Panc1 (cell line): Measurements from ENCODE around the gene FAM221B. TPM values are rescaled to one million over a fixed set of nuclear protein-coding genes. Genes with fewer than 3 reads are reported as not detected.

Source experiments
- ATAC-seq: fragments of 200-7000 bp; cut with Tn5 transposase; 2 replicates; pipeline ENCODE4 v1.9.1; 2020; ENCODE audit warnings: mild to moderate bottlenecking, moderate library complexity
- BruUV-seq: library from RNA; stranded (reverse); fragments of 400-500 nt; replicated peaks from 2 replicates; lab custom pipeline; 2021; lab: Mats Ljungman, UMichigan
- CTCF ChIA-PET: fragments of 300-600 bp; sonication (Branson Sonifier 250); formaldehyde crosslinking; loops from one replicate; lab custom pipeline; 2022; ENCODE audit warnings: antibody characterized with exemption; lab: Charles Lee
- POLR2A ChIA-PET: fragments of 300-600 bp; sonication (Branson Sonifier 250); formaldehyde crosslinking; loops from one replicate; lab custom pipeline; 2022; ENCODE audit warnings: antibody characterized with exemption; lab: Charles Lee
- DNase-seq: peaks from one replicate; pipeline ENCODE4 v3.0.0-alpha.2; 2010; ENCODE audit warnings: low read depth, low spot score
- H3K27ac ChIP-seq: 2 replicates; pipeline ENCODE4 v1.5.1; 2011; ENCODE audit warnings: mild to moderate bottlenecking, low read length, inconsistent platforms
- H3K27me3 ChIP-seq: fragments of 200-500 bp; sonication (Bioruptor generic); 2 replicates; pipeline ENCODE4 v1.6.0; 2014; ENCODE audit warnings: low read length, inconsistent platforms; ENCODE audit not compliant: control insufficient read depth, insufficient read depth
- H3K36me3 ChIP-seq: fragments of 200-500 bp; sonication (Bioruptor generic); 2 replicates; pipeline ENCODE4 v1.5.1; 2014; ENCODE audit warnings: inconsistent platforms, mild to moderate bottlenecking, low read length, moderate library complexity; ENCODE audit not compliant: control insufficient read depth, insufficient read depth
- H3K4me1 ChIP-seq: 2 replicates; pipeline ENCODE4 v1.5.1; 2011; ENCODE audit warnings: inconsistent platforms, mild to moderate bottlenecking, low read length, moderate library complexity; ENCODE audit not compliant: control insufficient read depth, insufficient read depth
- H3K4me3 ChIP-seq, 2 experiments: 2 replicates each; pipeline ENCODE4 v1.5.1; 2011 to 2012; ENCODE audit warnings: low read depth in 2 of 2, low read length in 2 of 2, mild to moderate bottlenecking in 2 of 2, inconsistent platforms in 1 of 2, moderate library complexity in 1 of 2
- H3K9me3 ChIP-seq: fragments of 200-500 bp; sonication (Bioruptor generic); 2 replicates; pipeline ENCODE4 v1.5.1; 2014; ENCODE audit warnings: low read depth, mild to moderate bottlenecking, inconsistent platforms, low read length, moderate library complexity; ENCODE audit not compliant: control insufficient read depth, insufficient read depth
- CTCF ChIP-seq: fragments of 450-650 bp; IDR thresholded peaks from 2 replicates; pipeline ENCODE4 v1.5.1; 2017; ENCODE audit warnings: mild to moderate bottlenecking
- POLR2AphosphoS5 ChIP-seq: IDR thresholded peaks from 2 replicates; pipeline ENCODE4 v1.6.1; 2012; ENCODE audit warnings: mild to moderate bottlenecking, low read depth, low read length, moderate library complexity
- SIN3A ChIP-seq: IDR thresholded peaks from 2 replicates; pipeline ENCODE4 v1.6.1; 2012; ENCODE audit warnings: low read depth, mild to moderate bottlenecking, low read length, moderate library complexity, borderline replicate concordance; ENCODE audit not compliant: insufficient read depth
- TCF7L2 ChIP-seq: IDR thresholded peaks from 2 replicates; pipeline ENCODE4 v1.6.1; 2011; ENCODE audit warnings: mild to moderate bottlenecking, low read depth, low read length, inconsistent platforms
- in situ Hi-C: cut with HindIII; loops from 2 replicates; pipeline ENCODE4 v1.10.0; 2016; ENCODE audit warnings: low sequenced_read_pairs, low pct_unique_long_range_greater_than_20kb
- intact Hi-C: fragments of 100-400 bp; cut with micrococcal nuclease; formaldehyde crosslinking; loops from one replicate; pipeline ENCODE4 v1.10.0; 2022; ENCODE audit not compliant: unreplicated experiment
- total RNA-seq: library from RNA; stranded (reverse); gene quantifications from one replicate; pipeline ENCODE4 v1.2.1, GENCODE V29; 2021; ENCODE audit not compliant: unreplicated experiment
- TF ChIP-seq, protein P1 (sequence below), 2 experiments: IDR thresholded peaks; 2 replicates each; pipeline ENCODE4 v1.6.1; 2011 to 2012; ENCODE audit warnings: low read depth in 2 of 2, control low read depth in 1 of 2, low read length in 1 of 2, mild to moderate bottlenecking in 1 of 2, moderate library complexity in 1 of 2; ENCODE audit not compliant: insufficient read depth in 1 of 2

FAM221B gene
- total RNA-seq, 1 experiment from 2014 or later: not detected

DNA sequence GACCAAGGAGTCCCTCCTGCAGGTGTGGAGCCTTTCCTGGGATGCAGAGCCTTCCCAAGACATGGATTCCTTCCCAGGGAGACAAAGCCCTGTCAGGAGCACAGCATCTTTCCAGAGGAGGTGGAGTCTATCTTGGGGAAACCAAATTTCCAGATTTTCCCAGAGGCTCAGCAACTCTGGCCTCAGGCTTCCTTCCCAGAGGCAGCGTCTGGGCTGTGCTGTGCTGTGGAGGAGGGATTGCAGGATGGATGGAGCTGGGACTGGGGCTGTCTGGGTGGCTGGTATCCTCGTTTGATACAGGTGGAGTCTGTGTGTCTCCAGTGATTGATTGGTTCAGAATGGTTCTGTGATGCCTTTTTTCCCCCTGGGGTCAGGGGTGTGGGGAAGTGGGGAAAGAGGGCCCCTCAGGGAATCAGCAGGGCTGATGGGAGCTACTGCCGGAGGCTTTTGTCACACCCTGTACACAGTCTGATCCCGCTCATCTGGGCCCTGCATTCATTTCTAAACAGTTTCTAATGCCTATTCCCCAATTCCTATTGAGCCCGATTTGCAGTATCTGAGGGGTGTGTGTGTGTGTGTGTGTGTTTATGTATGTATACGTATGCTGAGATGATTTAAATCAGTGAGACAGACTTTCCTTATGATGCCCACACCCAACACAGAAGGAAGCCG, 25.7 kb upstream of the FAM221B start:
- intact Hi-C loops: no loop called here

DNA sequence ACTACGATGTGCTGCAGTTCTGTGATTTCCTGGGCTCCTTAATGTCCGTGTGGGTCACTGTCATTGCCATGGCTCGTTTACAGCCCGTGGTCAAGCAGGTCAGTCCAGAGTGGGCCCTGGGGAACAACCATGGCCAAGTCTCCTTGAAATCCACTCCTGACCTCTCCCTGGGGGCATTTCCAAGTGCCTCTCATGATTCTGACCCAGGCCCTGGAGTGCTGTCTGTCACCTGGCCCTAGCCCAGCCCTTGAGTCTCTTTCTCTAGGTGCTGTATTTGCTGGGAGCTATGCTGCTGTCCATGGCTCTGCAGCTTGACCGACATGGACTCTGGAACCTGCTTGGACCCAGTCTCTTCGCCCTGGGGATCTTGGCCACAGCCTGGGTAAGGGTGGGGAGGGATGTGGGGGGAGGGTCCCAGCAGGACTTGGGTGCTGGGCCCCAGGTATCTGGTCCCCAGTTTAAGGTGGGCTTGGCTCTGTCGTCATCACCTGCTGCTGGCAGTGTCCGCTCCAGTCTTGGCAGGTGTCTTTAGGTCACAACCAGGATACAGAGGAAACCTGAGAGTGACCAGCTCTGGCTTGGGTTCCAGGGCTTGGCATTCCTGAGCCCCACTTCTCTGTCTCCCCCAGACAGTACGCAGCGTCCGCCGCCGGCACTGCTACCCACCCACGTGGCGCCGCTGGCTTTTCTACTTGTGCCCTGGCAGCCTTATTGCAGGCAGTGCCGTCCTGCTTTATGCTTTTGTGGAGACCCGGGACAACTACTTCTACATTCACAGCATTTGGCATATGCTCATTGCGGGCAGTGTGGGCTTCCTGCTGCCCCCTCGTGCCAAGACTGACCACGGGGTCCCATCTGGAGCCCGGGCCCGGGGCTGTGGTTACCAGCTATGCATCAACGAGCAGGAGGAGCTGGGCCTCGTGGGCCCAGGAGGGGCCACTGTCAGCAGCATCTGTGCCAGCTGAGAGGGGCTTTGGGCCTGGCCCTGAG, 24.6 kb upstream of the FAM221B start:
- intact Hi-C loops (no loop called here), in situ Hi-C loops (no loop called here)
- DNase-seq (no peak), ATAC-seq (no peak)
- ChIA-PET CTCF (no interaction called here), POLR2A (no interaction called here)
- Histone ChIP-seq H3K4me3 (no peak overlapping the region), H3K27ac (no peak overlapping the region), H3K4me1 (no peaks in the 10 kb centered on the region), H3K36me3 (no peaks in the 10 kb centered on the region), H3K9me3 (no peaks in the 10 kb centered on the region), H3K27me3 (peaks cover 9% of the 10 kb centered on the region; the same call in 1 of the 2 replicates)
- no TSS peak for BruUV-seq
- TF ChIP-seq CTCF (no peak), POLR2AphosphoS5 (no peak), SIN3A (no peak), TCF7L2 (no peak)
- TF ChIP-seq, protein P1, sequence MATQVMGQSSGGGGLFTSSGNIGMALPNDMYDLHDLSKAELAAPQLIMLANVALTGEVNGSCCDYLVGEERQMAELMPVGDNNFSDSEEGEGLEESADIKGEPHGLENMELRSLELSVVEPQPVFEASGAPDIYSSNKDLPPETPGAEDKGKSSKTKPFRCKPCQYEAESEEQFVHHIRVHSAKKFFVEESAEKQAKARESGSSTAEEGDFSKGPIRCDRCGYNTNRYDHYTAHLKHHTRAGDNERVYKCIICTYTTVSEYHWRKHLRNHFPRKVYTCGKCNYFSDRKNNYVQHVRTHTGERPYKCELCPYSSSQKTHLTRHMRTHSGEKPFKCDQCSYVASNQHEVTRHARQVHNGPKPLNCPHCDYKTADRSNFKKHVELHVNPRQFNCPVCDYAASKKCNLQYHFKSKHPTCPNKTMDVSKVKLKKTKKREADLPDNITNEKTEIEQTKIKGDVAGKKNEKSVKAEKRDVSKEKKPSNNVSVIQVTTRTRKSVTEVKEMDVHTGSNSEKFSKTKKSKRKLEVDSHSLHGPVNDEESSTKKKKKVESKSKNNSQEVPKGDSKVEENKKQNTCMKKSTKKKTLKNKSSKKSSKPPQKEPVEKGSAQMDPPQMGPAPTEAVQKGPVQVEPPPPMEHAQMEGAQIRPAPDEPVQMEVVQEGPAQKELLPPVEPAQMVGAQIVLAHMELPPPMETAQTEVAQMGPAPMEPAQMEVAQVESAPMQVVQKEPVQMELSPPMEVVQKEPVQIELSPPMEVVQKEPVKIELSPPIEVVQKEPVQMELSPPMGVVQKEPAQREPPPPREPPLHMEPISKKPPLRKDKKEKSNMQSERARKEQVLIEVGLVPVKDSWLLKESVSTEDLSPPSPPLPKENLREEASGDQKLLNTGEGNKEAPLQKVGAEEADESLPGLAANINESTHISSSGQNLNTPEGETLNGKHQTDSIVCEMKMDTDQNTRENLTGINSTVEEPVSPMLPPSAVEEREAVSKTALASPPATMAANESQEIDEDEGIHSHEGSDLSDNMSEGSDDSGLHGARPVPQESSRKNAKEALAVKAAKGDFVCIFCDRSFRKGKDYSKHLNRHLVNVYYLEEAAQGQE (IDR thresholded peaks at IDR 0.05; ENCODE audit: insufficient read depth in 1 of 2, low read depth in 2 of 2, low read length in 1 of 2): no peak

More for the DNA sequence above, 25.7 kb upstream of the FAM221B start:
- BruUV-seq: no TSS peak
- ChIA-PET POLR2A (no interaction called here), CTCF (no interaction called here)
- Histone ChIP-seq H3K9me3 (no peaks in the 10 kb centered on the region), H3K27me3 (peaks cover 9% of the 10 kb centered on the region; the same call in 1 of the 2 replicates), H3K4me3 (no peak overlapping the region), H3K36me3 (no peaks in the 10 kb centered on the region), H3K4me1 (no peaks in the 10 kb centered on the region), H3K27ac (no peak overlapping the region)
- DNase-seq: no peak
- no peak for TF ChIP-seq POLR2AphosphoS5
- no peak for TF ChIP-seq TCF7L2
- TF ChIP-seq CTCF: no peak
- TF ChIP-seq SIN3A: no peak
- TF ChIP-seq, protein P1 (IDR thresholded peaks at IDR 0.05; ENCODE audit: insufficient read depth in 1 of 2, low read depth in 2 of 2, low read length in 1 of 2): no peak
- peak; percentile 40; the same call in 1 of the 2 replicates for ATAC-seq
- in situ Hi-C loops: no loop called here
